Stimulated activated naive B cell treated with anti-CD40 and anti-IgM and Interleukin-4, amounts not matched to agents 10 μg/mL and 1 μg/mL and 100 μg/mL, for 72 hours (primary cell): ENCODE data around the gene RAB11FIP2.

Experiments
- ATAC-seq, 2 donors: fragments of 150-1000 bp; cut with Tn5 transposase; replicated peaks; 2 replicates each; pipeline ENCODE4 v1.10.0; 2021; ENCODE audit warnings: moderate library complexity in 1 of 2
- DNase-seq: peaks from one replicate; pipeline ENCODE4 v3.0.0; 2021
- H3K27ac Mint-ChIP-seq: one replicate; pipeline ENCODE4 v1.8.0; 2022; ENCODE audit warnings: mild to moderate bottlenecking, mixed read lengths
- H3K27me3 Mint-ChIP-seq, 2 donors: one replicate each; pipeline ENCODE4 v1.8.0; 2022; ENCODE audit warnings: mixed read lengths in 2 of 2
- H3K36me3 Mint-ChIP-seq, 2 donors: one replicate each; pipeline ENCODE4 v1.8.0; 2022; ENCODE audit warnings: mixed read lengths in 2 of 2, mild to moderate bottlenecking in 1 of 2
- H3K4me1 Mint-ChIP-seq, 2 donors: one replicate each; pipeline ENCODE4 v1.8.0; 2022; ENCODE audit warnings: mixed read lengths in 2 of 2, mild to moderate bottlenecking in 1 of 2
- H3K4me3 Mint-ChIP-seq, 2 donors: one replicate each; pipeline ENCODE4 v1.8.0; 2022; ENCODE audit warnings: mild to moderate bottlenecking in 2 of 2, mixed read lengths in 2 of 2, moderate library complexity in 1 of 2
- H3K9me3 Mint-ChIP-seq, 2 donors: one replicate each; pipeline ENCODE4 v1.8.0; 2022; ENCODE audit warnings: mixed read lengths in 2 of 2, mild to moderate bottlenecking in 1 of 2

RAB11FIP2 gene

DNA sequence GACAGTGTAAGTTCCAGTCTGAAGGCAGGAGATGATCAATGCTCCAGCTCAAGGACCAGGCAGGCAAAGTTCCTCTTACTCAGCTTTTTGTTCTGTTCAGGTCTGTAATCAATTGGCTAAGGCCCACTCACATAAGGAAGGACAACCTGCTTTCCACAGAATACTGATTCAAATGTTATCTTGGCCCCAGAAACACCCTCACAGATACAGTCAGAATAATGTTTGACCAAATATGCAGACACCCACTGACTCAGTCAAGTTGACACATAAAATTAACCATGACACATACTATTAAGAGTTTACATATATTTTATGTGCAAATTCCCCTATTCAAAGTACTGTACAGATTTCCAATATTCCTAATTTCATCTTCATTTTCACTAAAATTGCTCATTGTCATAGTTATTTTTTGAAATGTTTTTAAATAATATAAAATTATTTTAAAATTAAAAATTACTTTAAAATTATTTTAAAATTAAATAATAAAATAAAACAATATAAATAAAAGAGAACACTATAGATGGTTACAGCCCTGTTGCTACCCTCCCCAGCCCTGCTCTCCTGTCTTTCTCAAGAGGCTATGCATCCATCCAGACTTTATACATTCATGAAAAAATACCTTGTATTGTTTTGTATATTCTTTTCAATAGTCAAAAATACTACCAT lies 59.4 kb downstream of the RAB11FIP2 start:
- peaks cover 3 to 15% of the 10 kb centered on the region in 2 donors for H3K36me3 Mint-ChIP-seq
- no peak overlapping the region for H3K27ac Mint-ChIP-seq
- no peaks in the 10 kb centered on the region for H3K27me3 Mint-ChIP-seq
- H3K9me3 Mint-ChIP-seq: peaks cover 16 to 32% of the 10 kb centered on the region in 2 donors
- H3K4me1 Mint-ChIP-seq: no peaks in the 10 kb centered on the region
- no peak for DNase-seq
- ATAC-seq: no peak
- no peak overlapping the region for H3K4me3 Mint-ChIP-seq

DNA sequence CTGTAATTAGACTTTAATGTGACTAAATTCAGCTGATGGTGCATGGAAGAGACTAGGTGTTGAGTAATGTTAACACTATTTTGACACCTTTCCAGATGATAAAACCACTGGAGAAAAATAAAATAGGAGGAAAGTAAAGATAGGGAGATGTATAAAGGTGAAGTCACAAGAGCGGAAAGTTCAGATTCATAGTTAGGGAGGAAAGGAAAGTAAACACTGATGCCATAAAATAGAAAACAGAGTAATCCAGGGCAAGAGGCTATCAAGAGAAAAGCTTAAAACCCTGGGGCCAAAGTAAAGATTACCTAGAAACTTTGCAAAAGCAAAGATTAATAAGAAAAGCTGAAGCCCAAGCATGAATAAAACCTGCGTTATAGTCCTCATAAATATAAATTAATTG lies 62.8 kb downstream of the RAB11FIP2 start:
- H3K4me3 Mint-ChIP-seq: no peak overlapping the region
- peaks cover 3 to 9% of the 10 kb centered on the region in 2 donors for H3K36me3 Mint-ChIP-seq
- ATAC-seq (no peak), DNase-seq (no peak)
- no peak overlapping the region for H3K27ac Mint-ChIP-seq
- peaks cover 13 to 27% of the 10 kb centered on the region in 2 donors for H3K9me3 Mint-ChIP-seq
- no peaks in the 10 kb centered on the region for H3K27me3 Mint-ChIP-seq
- no peaks in the 10 kb centered on the region for H3K4me1 Mint-ChIP-seq

DNA sequence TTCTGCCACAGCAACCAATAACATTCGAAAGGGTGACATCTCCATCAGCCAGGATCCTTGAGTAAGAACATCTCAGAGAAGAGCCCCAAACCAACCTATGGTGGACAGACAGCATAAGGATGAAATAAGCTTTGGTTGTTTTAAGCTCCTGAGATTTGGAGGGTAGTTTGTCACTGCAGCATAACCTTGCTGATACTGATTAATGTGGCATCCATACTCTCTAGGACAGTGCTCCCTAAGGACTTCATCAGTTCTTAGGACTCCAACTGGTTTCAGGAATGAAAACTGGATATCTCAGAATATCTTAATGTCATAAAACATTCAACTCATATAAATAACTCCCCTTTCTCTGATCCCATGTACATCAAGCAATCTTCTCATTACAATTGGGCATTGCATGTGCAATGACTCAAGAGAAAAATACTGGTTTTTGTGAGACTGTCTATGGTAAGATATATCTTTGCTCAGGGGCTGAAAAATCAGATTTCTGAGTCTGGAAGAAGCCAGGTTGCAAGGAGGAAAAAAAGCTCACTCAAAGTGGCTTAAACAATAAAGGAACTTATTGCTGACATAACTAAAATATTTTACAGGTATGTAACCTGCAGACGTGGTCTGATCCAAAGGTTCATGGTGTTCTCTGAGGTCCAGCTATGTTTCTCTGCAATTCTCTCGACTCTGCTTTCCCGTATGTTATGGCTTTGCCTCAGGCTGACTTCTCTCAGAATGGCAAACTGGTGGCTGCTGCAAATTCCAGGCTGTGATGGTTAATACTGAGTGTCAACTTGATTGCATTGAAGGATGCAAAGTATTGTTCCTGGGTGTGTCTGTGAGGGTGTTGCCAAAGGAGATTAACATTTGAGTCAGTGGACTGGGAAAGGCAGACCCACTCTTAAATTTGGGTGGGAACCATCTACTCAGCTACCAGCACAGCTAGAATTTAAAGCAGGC lies 65.7 kb downstream of the RAB11FIP2 start:
- H3K9me3 Mint-ChIP-seq: peaks cover 5 to 6% of the 10 kb centered on the region in 2 donors
- ATAC-seq (no peak), DNase-seq (no peak)
- no peak overlapping the region for H3K27ac Mint-ChIP-seq
- H3K36me3 Mint-ChIP-seq: peaks cover under 1 to 5% of the 10 kb centered on the region in 2 donors
- no peak overlapping the region for H3K4me3 Mint-ChIP-seq
- H3K27me3 Mint-ChIP-seq: peaks cover 0 to 9% of the 10 kb centered on the region in 2 donors
- no peaks in the 10 kb centered on the region for H3K4me1 Mint-ChIP-seq

DNA sequence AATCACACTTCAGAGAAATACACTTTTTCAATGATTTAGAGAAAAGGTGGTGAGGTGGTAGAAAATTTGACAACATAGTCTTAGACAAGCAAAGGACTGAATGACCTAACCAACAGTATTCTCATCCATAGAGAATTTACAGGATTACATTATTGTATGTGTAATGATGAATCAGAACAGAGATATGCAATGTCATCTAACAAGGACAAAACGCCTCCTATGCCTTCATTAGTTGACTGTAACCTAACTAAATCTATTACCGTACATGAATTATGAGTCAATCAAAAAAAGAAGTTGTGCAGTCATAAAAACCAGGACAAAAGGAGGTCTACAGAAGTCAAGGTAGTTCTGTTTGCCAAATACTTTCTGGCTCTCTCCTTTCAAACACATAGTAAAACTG lies 66.5 kb downstream of the RAB11FIP2 start:
- no peak for DNase-seq

DNA sequence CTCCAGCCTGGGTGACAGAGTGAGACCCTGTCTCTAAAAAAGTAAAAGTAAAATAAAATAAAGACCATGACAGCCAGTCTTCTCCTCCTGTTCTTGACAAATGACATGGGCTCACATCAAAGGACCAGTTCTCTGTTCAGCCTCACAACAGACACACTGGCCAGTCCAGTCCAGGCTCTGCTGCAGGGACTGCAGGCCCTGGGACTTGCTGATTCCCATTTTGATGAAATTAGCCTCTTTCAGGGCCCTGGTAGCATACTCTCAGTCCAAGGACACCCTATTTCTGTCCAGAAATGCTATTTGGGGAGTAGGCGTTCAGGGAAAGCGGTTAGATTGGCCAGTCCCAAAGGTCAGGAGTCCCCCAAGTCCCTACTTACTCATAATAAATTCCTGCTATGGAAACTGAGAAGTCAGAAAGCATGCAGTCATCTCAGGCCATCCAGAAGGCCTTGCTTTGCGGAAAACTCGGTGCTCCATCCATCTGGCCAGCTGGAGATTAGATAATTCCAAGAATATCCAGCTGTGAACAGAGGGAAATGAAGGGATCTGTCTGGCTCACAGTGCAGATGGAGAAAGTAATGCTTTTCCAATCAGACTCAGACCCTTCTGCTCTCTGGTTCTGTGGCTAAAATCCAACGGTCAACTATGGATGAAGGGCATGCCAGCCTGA lies 74.4 kb downstream of the RAB11FIP2 start:
- no peaks in the 10 kb centered on the region for H3K36me3 Mint-ChIP-seq
- peaks cover 16 to 19% of the 10 kb centered on the region in 2 donors for H3K27me3 Mint-ChIP-seq
- H3K4me3 Mint-ChIP-seq: no peak overlapping the region
- peaks cover 1 to 3% of the 10 kb centered on the region in 2 donors for H3K9me3 Mint-ChIP-seq
- DNase-seq (no peak), ATAC-seq (no peak)
- peaks cover 0 to 5% of the 10 kb centered on the region in 2 donors for H3K4me1 Mint-ChIP-seq
- H3K27ac Mint-ChIP-seq: no peak overlapping the region

More for the DNA sequence above, 66.5 kb downstream of the RAB11FIP2 start:
- no peak for ATAC-seq
- Mint-ChIP-seq H3K27ac (no peak overlapping the region), H3K27me3 (peaks cover 0 to 10% of the 10 kb centered on the region in 2 donors), H3K4me3 (no peak overlapping the region), H3K4me1 (no peaks in the 10 kb centered on the region), H3K36me3 (peaks cover 0 to 3% of the 10 kb centered on the region in 2 donors), H3K9me3 (peaks cover 3 to 5% of the 10 kb centered on the region in 2 donors)

DNA sequence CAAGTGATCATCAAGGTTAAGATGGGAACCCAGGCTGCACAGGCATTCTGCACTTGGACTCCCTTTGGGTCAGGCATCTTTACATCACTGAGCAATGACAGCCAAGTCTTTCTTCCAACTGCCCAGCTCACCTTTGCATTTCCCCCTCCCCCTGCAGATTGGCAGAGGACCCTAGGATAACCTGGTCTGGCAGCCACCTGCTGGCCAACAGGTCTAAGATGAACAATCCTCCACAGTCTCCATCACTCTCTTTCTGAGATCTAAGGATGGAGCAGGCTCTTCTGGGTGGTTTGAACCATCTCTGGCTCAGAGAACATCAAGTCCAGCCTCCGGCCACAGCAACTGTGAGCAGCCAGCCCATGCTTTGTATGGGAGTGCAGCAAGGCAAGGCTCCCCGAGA lies 75.8 kb downstream of the RAB11FIP2 start:
- Mint-ChIP-seq H3K9me3 (peaks cover 1 to 3% of the 10 kb centered on the region in 2 donors), H3K27ac (no peak overlapping the region), H3K36me3 (no peaks in the 10 kb centered on the region)

DNA sequence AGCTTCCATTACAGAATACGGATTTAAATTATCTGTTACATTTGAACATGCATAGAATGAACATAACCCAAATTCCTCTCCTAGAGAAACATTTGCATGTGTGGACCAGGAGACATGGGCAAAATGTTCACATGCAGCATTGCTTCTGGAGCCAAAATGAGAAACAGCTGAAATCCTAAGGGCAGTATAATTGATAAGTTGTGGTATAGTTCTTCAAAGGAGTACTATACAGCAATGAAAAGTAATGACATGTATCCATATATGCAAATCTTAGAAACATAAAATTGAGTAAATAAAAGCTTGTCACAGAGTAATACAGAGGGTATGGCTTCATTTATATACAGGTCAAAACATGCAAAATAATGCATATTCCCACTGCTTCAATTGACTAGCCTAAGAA lies 77.1 kb downstream of the RAB11FIP2 start:
- peaks cover 14 to 16% of the 10 kb centered on the region in 2 donors for H3K27me3 Mint-ChIP-seq
- no peak for DNase-seq
- no peaks in the 10 kb centered on the region for H3K36me3 Mint-ChIP-seq
- H3K9me3 Mint-ChIP-seq: peaks cover 1 to 3% of the 10 kb centered on the region in 2 donors
- H3K27ac Mint-ChIP-seq: no peak overlapping the region
- H3K4me1 Mint-ChIP-seq: peaks cover 0 to 5% of the 10 kb centered on the region in 2 donors
- H3K4me3 Mint-ChIP-seq: no peak overlapping the region
- no peak for ATAC-seq

More for the DNA sequence above, 75.8 kb downstream of the RAB11FIP2 start:
- ATAC-seq (no peak), DNase-seq (no peak)
- Mint-ChIP-seq H3K4me1 (peaks cover 0 to 5% of the 10 kb centered on the region in 2 donors), H3K27me3 (peaks cover 15 to 16% of the 10 kb centered on the region in 2 donors), H3K4me3 (no peak overlapping the region)

DNA sequence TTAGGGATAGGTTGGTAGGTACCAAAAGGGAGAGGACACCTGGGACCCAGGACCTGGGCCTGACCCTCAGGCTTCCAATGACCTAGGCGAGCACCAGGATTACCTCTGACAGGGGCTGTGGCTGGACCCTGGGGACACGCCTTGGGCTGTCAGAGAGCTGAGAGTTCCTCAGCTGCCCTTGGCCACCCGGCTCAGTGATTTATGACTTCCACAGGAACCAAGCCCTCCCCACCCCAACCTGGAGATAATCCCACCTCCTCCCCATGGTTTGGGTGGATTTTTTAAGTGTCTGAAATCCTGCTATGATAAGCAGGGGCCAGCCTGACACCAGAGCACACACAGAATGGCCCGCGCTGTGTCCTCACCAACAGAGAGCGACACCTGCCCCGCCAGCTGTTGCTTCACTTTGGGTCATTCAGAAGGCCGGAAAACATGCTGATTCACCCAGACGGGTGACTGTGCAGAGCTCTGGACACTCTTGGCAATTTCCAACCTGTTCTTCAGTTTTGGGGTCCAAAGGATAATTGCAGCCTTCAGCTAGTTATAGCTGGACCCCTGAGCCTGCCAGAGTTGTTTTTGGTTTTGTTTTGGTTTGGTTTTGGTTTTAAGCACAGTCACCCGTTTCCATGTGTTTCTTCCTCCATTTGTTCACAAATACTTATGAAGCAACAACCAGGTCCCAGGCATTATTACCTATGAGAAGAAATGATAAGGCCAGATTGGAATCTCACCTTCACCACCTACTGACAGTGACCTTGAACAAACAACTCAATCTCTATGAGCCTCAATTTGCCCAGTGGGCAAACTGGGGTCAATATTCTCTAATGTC lies 78.2 kb downstream of the RAB11FIP2 start:
- no peaks in the 10 kb centered on the region for H3K36me3 Mint-ChIP-seq
- peaks cover 1 to 3% of the 10 kb centered on the region in 2 donors for H3K9me3 Mint-ChIP-seq
- DNase-seq: no peak
- no peak overlapping the region for H3K27ac Mint-ChIP-seq
- peaks cover 0 to 5% of the 10 kb centered on the region in 2 donors for H3K4me1 Mint-ChIP-seq
- H3K4me3 Mint-ChIP-seq: no peak overlapping the region
- ATAC-seq: no peak
- H3K27me3 Mint-ChIP-seq: peaks cover 14 to 16% of the 10 kb centered on the region in 2 donors

DNA sequence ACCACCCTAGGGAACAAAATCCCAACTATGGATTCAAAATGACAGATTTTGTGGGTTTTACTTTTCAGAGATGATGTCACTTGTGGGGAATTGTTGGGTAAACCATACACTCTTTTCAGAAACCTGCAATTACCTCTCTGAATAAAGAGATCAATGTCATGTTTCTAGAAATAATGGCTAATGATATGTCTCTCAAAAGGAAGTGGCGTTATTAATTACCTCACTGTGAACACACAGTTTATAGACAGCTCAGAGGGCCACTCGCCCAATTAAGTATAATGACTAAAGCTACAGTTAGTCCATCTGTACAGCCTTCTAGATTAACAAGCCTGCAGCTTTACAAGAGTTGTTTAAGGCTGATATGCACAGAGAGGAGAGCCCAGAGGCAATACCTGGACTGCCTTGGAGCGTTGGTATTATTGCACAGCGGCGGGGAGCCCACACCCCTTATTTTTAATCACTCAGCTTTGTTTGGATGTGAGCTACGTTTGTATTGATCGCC lies 79.5 kb downstream of the RAB11FIP2 start:
- DNase-seq: no peak
- no peaks in the 10 kb centered on the region for H3K4me1 Mint-ChIP-seq
- H3K27ac Mint-ChIP-seq: no peak overlapping the region
- ATAC-seq: no peak
- no peaks in the 10 kb centered on the region for H3K36me3 Mint-ChIP-seq
- H3K9me3 Mint-ChIP-seq: peaks cover 1 to 3% of the 10 kb centered on the region in 2 donors
- H3K4me3 Mint-ChIP-seq: no peak overlapping the region
- H3K27me3 Mint-ChIP-seq: peaks cover 12 to 16% of the 10 kb centered on the region in 2 donors

DNA sequence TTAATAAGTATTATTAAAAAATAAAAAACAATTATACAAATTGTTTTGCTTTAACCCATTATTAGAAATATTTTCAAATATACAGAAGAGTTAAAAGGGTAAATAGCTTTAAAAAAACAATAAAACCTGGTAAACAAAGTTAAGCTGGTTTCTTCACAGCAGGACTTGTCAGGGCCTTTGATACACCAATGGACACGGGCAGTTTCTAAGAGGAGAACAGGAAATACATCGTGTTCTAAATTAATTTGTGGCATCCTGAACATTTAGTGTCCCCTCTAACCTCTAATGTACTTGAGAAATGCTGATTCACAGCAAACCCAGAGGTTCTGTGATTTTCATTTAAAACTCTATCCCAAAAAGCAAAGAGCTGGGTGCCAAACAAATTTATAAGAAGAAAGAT lies 80.8 kb downstream of the RAB11FIP2 start:
- H3K9me3 Mint-ChIP-seq: peaks cover 1 to 3% of the 10 kb centered on the region in 2 donors
- H3K36me3 Mint-ChIP-seq: no peaks in the 10 kb centered on the region
- no peak overlapping the region for H3K4me3 Mint-ChIP-seq

DNA sequence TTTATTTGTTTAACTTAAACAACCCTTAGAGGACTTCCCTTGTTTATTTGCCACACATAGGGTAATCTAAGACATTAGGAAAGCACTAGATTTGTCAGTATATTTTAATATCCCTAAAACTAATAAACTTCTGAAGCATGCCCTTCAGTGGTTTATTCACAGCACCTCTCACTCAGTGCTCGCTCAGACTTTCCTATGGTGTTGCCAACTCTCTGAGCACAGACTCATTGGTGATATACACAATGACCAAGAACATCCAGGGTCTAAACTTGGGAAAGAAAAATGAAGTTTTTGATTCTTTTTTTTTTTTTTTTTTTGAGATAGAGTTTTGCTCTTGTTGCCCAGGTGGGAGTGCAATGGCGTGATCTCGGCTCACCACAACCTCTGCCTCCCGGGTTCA lies 82.2 kb downstream of the RAB11FIP2 start:
- peaks cover 8 to 15% of the 10 kb centered on the region in 2 donors for H3K27me3 Mint-ChIP-seq
- H3K36me3 Mint-ChIP-seq: no peaks in the 10 kb centered on the region
- no peak for ATAC-seq
- H3K4me1 Mint-ChIP-seq: no peaks in the 10 kb centered on the region
- DNase-seq: no peak
- H3K27ac Mint-ChIP-seq: no peak overlapping the region
- no peak overlapping the region for H3K4me3 Mint-ChIP-seq
- H3K9me3 Mint-ChIP-seq: peaks cover 0 to under 1% of the 10 kb centered on the region in 2 donors

More for the DNA sequence above, 80.8 kb downstream of the RAB11FIP2 start:
- H3K4me1 Mint-ChIP-seq: no peaks in the 10 kb centered on the region
- no peak overlapping the region for H3K27ac Mint-ChIP-seq
- peaks cover 8 to 19% of the 10 kb centered on the region in 2 donors for H3K27me3 Mint-ChIP-seq
- no peak for ATAC-seq
- no peak for DNase-seq

DNA sequence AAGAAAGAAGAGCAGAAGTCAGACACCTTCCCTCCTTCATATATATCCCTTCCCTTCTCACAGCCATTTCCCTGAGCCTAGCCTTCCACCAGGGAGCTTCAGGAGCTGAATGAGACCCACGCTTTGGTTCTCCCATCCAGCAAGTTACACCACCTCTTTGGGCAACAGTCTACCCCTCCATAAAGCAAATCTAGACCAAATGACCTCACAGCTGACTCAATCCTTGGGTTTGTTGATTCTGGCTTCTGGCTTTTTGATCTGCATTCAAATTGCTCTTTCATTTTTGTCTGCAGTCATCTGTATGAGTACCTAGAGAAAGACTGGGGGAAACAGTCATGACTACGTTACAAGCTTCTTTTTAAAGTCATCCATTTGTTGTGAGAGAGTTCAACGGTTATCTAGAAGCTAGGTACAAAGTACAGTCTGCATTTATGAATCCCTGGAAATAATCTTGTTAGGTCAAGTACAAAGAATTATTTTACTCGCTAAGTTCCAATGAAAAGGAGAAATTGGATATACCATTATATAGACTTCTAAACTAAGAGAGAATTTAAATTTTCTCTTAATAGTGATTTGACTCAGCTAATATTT lies 86.3 kb downstream of the RAB11FIP2 start:
- no peak for DNase-seq
- H3K27me3 Mint-ChIP-seq: peaks cover 4 to 10% of the 10 kb centered on the region in 2 donors
- H3K9me3 Mint-ChIP-seq: no peaks in the 10 kb centered on the region
- ATAC-seq: no peak
- H3K4me3 Mint-ChIP-seq: no peak overlapping the region
- no peaks in the 10 kb centered on the region for H3K4me1 Mint-ChIP-seq
- H3K36me3 Mint-ChIP-seq: no peaks in the 10 kb centered on the region
- no peak overlapping the region for H3K27ac Mint-ChIP-seq

DNA sequence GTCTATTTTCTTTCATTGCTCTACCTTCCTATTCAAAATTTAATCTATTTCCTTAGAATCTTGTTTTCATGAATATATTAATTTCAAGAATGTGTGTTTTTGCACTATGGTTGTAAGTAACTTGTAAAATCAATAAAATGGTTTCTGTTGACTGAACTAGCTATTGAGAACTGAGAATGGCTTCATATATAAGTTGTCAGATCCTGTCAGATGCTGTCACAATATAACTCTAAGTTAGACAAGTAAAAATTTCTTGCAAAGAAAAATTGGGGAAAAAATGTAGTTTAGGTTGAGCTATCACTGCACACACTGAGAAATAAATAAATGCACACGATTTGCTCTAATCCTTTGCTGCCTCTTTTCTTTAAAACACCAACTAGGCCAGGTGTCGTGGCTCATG lies 89.8 kb downstream of the RAB11FIP2 start:
- Mint-ChIP-seq H3K36me3 (no peaks in the 10 kb centered on the region), H3K27ac (no peak overlapping the region), H3K9me3 (no peaks in the 10 kb centered on the region), H3K27me3 (peaks cover 12 to 13% of the 10 kb centered on the region in 2 donors), H3K4me3 (no peak overlapping the region), H3K4me1 (no peaks in the 10 kb centered on the region)
- DNase-seq (no peak), ATAC-seq (no peak)
